ENCODE results near the gene NT5C3B.

NT5C3B gene

DNA sequence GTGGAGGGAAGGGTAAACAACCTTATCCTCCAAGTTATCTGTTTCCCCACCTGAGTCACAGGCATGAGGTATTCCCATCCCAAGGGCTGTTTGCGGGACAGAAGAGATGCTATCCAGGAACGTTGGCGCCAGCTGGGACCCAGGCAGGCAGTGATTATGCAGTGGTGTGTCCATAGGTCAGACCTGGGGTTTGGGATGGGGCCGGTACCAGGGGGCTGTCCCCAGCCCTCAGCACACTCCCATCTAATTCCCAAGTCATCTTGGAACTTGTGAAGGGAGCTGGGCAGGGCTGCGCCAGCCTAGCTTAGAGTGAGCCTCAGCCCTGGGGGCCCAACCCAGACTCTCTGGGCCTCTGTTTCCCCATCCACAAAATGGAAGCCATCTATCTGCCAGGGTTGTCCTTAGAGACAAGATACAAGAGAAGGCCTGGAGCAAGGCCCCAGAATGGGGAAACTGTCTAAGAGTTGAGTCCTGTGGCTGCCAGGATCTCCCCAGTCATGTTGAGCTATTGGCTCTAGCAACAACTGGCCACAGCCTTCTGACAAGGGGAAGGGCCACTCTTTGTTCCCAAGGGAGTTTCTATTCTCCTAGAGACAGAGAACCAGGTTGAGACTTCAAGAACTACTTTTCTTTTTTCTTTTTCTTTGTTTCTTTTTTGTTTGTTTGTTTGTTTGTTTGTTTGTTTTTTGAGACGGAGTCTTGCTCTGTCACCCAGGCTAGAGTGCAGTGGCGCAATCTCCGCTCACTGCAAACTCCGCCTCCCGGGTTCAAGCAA is 39.7 kb downstream of the NT5C3B start:
- Histone ChIP-seq H3K9me3 (ENCODE audit: control insufficient read depth, insufficient read depth, low read depth, low read length) (no peaks in the 10 kb centered on the region), H3K36me3 (ENCODE audit: control insufficient read depth in 2 of 2, insufficient read depth in 1 of 2, low read length in 2 of 2) (no peaks in the 10 kb centered on the region), H3K27ac (ENCODE audit: extremely low read depth, low read depth, low read length) (no peak overlapping the region), H3K4me1 (ENCODE audit: control insufficient read depth, insufficient read depth, low read length) (peaks cover 21% of the 10 kb centered on the region), H3K4me3 (ENCODE audit: low read depth, low read length) (no peak overlapping the region)
- ChIA-PET CTCF (interaction anchor here (0.6 to 10.6 kb wide), 6 partner anchors 11 to 72 kb away, joined by 3 to 108 read pairs (median 3); partner anchors contain the start of gene JUP), POLR2A (interaction anchor here (1.4 to 5.0 kb wide), 2 partner anchors 11 to 22 kb away, joined by 3 to 38 read pairs; partner anchors contain the start of gene JUP)
- TF ChIP-seq, protein P1, sequence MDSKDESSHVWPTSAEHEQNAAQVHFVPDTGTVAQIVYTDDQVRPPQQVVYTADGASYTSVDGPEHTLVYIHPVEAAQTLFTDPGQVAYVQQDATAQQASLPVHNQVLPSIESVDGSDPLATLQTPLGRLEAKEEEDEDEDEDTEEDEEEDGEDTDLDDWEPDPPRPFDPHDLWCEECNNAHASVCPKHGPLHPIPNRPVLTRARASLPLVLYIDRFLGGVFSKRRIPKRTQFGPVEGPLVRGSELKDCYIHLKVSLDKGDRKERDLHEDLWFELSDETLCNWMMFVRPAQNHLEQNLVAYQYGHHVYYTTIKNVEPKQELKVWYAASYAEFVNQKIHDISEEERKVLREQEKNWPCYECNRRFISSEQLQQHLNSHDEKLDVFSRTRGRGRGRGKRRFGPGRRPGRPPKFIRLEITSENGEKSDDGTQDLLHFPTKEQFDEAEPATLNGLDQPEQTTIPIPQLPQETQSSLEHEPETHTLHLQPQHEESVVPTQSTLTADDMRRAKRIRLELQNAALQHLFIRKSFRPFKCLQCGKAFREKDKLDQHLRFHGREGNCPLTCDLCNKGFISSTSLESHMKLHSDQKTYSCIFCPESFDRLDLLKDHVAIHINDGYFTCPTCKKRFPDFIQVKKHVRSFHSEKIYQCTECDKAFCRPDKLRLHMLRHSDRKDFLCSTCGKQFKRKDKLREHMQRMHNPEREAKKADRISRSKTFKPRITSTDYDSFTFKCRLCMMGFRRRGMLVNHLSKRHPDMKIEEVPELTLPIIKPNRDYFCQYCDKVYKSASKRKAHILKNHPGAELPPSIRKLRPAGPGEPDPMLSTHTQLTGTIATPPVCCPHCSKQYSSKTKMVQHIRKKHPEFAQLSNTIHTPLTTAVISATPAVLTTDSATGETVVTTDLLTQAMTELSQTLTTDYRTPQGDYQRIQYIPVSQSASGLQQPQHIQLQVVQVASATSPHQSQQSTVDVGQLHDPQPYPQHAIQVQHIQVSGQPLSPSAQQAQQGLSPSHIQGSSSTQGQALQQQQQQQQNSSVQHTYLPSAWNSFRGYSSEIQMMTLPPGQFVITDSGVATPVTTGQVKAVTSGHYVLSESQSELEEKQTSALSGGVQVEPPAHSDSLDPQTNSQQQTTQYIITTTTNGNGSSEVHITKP (tag by site-specific recombination; IDR thresholded peaks at IDR 0.05) = peak; percentile 76
- TF ChIP-seq ZNF416 (tag by site-specific recombination; IDR thresholded peaks at IDR 0.05) = no peak
- TF ChIP-seq, protein P2, sequence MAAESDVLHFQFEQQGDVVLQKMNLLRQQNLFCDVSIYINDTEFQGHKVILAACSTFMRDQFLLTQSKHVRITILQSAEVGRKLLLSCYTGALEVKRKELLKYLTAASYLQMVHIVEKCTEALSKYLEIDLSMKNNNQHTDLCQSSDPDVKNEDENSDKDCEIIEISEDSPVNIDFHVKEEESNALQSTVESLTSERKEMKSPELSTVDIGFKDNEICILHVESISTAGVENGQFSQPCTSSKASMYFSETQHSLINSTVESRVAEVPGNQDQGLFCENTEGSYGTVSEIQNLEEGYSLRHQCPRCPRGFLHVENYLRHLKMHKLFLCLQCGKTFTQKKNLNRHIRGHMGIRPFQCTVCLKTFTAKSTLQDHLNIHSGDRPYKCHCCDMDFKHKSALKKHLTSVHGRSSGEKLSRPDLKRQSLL (tag by site-specific recombination; IDR thresholded peaks at IDR 0.05) = 0 out of 2 replicates have a peak, but pooled peaks have one; percentile 19
- TF ChIP-seq, protein P3, sequence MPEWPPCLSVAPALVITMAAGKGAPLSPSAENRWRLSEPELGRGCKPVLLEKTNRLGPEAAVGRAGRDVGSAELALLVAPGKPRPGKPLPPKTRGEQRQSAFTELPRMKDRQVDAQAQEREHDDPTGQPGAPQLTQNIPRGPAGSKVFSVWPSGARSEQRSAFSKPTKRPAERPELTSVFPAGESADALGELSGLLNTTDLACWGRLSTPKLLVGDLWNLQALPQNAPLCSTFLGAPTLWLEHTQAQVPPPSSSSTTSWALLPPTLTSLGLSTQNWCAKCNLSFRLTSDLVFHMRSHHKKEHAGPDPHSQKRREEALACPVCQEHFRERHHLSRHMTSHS (tag by site-specific recombination; IDR thresholded peaks at IDR 0.05) = no peak
- no peak for TF ChIP-seq YY2 (tag by site-specific recombination; IDR thresholded peaks at IDR 0.05)
- no peak for TF ChIP-seq GLIS2 (tag by site-specific recombination; IDR thresholded peaks at IDR 0.05)
- no peak for TF ChIP-seq ZNF548 (tag by site-specific recombination; IDR thresholded peaks at IDR 0.05)
- TF ChIP-seq, protein P4, sequence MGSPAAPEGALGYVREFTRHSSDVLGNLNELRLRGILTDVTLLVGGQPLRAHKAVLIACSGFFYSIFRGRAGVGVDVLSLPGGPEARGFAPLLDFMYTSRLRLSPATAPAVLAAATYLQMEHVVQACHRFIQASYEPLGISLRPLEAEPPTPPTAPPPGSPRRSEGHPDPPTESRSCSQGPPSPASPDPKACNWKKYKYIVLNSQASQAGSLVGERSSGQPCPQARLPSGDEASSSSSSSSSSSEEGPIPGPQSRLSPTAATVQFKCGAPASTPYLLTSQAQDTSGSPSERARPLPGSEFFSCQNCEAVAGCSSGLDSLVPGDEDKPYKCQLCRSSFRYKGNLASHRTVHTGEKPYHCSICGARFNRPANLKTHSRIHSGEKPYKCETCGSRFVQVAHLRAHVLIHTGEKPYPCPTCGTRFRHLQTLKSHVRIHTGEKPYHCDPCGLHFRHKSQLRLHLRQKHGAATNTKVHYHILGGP (tag by site-specific recombination; IDR thresholded peaks at IDR 0.05) = peak; percentile 51; the same call in 1 of the 2 replicates
- no peak for TF ChIP-seq ZNF23 (tag by site-specific recombination; IDR thresholded peaks at IDR 0.05; ENCODE audit: borderline replicate concordance)

DNA sequence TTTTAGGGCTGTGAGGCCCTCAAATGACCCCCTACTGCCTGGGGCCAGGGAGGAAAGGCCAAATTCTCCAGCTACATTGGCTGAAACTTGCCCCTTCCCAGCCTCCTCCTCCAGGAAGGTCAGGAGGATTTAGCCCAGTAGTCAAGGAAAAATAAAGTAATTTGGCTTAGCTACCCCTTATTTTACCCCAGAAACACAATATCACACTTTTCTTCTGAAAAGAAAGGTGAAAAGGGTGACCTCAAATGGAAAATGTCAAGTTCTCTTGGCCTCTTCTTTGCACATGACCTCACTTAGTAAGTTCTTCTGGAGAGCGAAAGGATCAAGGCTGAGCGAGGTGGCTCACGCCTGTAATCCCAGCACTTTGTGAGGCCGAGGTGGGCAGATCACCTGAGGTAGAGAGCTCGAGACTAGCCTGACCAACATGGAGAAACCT is 41.5 kb downstream of the NT5C3B start:
- Histone ChIP-seq H3K9me3 (ENCODE audit: control insufficient read depth, insufficient read depth, low read depth, low read length) (no peaks in the 10 kb centered on the region), H3K4me3 (ENCODE audit: low read depth, low read length) (no peak overlapping the region), H3K36me3 (ENCODE audit: control insufficient read depth in 2 of 2, insufficient read depth in 1 of 2, low read length in 2 of 2) (no peaks in the 10 kb centered on the region), H3K27ac (ENCODE audit: extremely low read depth, low read depth, low read length) (peak overlapping the region; percentile 82), H3K4me1 (ENCODE audit: control insufficient read depth, insufficient read depth, low read length) (peaks cover 17% of the 10 kb centered on the region)
- CTCF ChIA-PET = interaction anchor here (0.6 to 10.6 kb wide), 4 partner anchors 9 to 70 kb away, joined by 3 to 108 read pairs (median 5); partner anchors contain the start of genes JUP, KLHL11 and P3H4
- TF ChIP-seq ZNF112 (tag by site-specific recombination; IDR thresholded peaks at IDR 0.05) (no peak), ZXDB (tag by site-specific recombination; IDR thresholded peaks at IDR 0.05) (0 out of 2 replicates have a peak, but pooled peaks have one; percentile 1), PRDM1 (tag by site-specific recombination; IDR thresholded peaks at IDR 0.05) (peak; percentile 64), ZNF24 (tag by site-specific recombination; IDR thresholded peaks at IDR 0.05) (0 out of 2 replicates have a peak, but pooled peaks have one; percentile 2), ZNF184 (tag by site-specific recombination; IDR thresholded peaks at IDR 0.05) (0 out of 2 replicates have a peak, but pooled peaks have one; percentile 56), ZSCAN30 (tag by site-specific recombination; IDR thresholded peaks at IDR 0.05) (peak; percentile 19; the same call in 1 of the 2 replicates), ZNF335 (tag by site-specific recombination; conservative IDR thresholded peaks at IDR 0.05) (0 out of 2 replicates have a peak, but pooled peaks have one; percentile 38), ZNF610 (tag by site-specific recombination; IDR thresholded peaks at IDR 0.05; ENCODE audit: borderline replicate concordance) (no peak), ZBTB8A (tag by site-specific recombination; IDR thresholded peaks at IDR 0.05) (no peak), GLIS1 (tag by site-specific recombination; IDR thresholded peaks at IDR 0.05) (peak; percentile 40; the same call in 1 of the 2 replicates), BCL11B (tag by site-specific recombination; IDR thresholded peaks at IDR 0.05; ENCODE audit: low read depth) (no peak)
- TF ChIP-seq, protein P5, sequence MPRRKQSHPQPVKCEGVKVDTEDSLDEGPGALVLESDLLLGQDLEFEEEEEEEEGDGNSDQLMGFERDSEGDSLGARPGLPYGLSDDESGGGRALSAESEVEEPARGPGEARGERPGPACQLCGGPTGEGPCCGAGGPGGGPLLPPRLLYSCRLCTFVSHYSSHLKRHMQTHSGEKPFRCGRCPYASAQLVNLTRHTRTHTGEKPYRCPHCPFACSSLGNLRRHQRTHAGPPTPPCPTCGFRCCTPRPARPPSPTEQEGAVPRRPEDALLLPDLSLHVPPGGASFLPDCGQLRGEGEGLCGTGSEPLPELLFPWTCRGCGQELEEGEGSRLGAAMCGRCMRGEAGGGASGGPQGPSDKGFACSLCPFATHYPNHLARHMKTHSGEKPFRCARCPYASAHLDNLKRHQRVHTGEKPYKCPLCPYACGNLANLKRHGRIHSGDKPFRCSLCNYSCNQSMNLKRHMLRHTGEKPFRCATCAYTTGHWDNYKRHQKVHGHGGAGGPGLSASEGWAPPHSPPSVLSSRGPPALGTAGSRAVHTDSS (tag by site-specific recombination; IDR thresholded peaks at IDR 0.05) = 0 out of 2 replicates have a peak, but pooled peaks have one; percentile 3
- POLR2A ChIA-PET = interaction anchor here (1.2 to 5.0 kb wide), 3 partner anchors 9 to 60 kb away, joined by 5 to 38 read pairs (median 5); partner anchors contain the start of genes HAP1 and JUP
